VCaP (cell line): ENCODE data around the gene MLN.

Experiments used
- H3K27ac ChIP-seq: fragments of 450-650 bp; 2 replicates; pipeline ENCODE4 v1.5.1; 2017
- CTCF ChIP-seq: fragments of 450-650 bp; conservative IDR thresholded peaks from 2 replicates; pipeline ENCODE4 v1.5.1; 2017; ENCODE audit warnings: mild to moderate bottlenecking, moderate library complexity

Gene MLN

GRCh38 chr6:33758815-33759216, 45.0 kb downstream of the MLN start:
- peak overlapping the region; percentile 76 for H3K27ac ChIP-seq
- TF ChIP-seq CTCF, result no peak

DNA sequence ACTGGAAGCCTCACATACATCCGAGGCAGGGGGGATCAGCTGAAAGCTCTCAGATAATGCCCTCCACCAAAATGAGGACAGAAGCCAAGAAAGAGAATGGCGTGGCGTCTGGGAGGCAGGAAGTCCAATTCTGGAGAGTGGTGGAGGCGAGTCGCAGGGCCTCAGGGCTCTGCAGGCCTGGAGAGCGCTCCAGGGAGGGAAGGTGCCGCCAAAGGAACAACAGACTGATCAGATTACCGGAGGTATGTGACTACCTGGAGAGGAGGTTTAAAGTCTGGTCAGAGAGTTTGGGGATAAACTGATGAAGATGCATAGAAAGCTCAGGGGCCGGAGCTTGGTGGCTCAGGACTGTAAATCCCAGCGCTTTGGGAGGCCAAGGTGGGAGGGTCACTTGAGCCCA, 45.9 kb downstream of the MLN start:
- H3K27ac ChIP-seq, result peak overlapping the region; percentile 76
- TF ChIP-seq CTCF, result no peak

GRCh38 chr6:33757113-33757512, 46.7 kb downstream of the MLN start:
- no peak for TF ChIP-seq CTCF
- H3K27ac ChIP-seq, result peak overlapping the region; percentile 76; the same call in 1 of the 2 replicates

DNA sequence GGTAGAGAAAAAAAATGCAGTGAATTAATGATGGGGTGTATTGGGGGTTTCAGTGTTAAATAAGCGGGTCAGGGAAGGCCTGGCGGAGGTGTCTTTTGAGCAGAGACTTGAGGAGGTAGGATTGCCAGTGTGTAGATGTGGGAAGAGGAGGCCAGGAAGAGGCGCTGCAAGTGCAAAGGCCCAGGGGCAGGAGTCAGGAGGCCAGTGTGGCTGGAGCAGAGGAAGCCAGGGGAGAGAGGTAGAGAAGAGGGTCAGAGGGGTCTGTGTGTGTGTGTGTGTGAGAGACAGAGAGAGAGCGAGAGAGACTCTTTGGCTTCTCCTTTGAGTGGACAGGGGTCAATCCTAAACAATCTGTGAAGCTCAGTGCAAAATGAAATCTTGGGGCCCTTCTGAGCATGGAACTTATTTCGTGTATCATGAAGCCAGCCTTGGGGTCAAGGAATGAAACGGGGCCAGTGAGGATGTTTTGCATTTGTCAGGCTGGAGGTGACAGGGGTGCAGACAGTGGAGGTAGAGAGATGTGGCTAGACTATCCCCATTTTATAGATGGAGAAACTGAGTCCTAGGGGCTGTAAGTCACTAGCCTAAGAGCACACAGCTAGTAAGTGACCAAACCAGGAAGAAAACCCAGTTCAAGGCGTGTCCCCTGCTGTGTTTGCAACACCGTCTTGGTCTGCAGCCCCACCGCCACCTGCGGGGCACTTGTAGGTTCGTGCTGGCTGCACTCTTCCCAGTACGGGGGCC, 47.4 kb downstream of the MLN start:
- peak overlapping the region; percentile 76; the same call in 1 of the 2 replicates for H3K27ac ChIP-seq
- TF ChIP-seq CTCF, result no peak

DNA sequence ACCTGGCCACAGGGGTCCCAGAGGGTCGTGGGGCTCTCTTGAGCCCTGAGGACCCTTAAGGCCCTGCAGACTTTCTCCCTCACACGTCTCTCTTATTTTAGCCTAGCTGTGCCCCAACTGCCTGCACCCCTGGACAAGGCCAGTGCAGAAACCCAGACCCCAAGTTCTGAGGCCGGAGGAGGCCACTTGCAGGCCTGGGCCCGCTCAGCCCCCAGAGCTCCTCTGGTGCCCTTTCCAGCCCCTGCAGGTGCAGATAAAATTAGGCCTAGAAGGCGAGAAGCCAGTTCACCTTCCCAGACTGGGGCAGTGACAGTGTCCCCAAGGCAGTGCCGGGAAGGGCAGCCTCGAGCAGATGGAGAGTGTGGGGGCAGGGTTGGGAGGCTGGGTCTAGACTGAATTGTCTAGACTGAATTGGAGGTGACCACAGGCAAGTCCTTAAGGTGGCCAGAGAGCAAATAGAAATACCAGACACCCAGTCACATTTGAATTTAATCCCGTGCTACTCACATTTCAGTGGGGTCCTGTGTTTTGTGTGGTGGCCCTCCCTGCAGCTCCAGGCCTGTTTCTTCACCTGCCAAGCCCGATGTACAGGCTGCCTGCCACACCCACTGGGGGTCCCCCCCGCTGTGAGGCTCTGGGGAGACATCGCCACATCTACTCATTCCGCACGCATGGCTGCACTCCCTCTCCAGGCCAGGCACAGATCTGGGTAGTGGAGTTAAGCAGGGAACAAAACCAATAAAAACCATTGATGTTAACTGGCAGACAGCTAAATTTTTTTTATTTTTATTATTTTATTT, 48.5 kb downstream of the MLN start:
- TF ChIP-seq CTCF, result peak; percentile 15; the same call in 1 of the 2 replicates
- peak overlapping the region; percentile 76 for H3K27ac ChIP-seq

DNA sequence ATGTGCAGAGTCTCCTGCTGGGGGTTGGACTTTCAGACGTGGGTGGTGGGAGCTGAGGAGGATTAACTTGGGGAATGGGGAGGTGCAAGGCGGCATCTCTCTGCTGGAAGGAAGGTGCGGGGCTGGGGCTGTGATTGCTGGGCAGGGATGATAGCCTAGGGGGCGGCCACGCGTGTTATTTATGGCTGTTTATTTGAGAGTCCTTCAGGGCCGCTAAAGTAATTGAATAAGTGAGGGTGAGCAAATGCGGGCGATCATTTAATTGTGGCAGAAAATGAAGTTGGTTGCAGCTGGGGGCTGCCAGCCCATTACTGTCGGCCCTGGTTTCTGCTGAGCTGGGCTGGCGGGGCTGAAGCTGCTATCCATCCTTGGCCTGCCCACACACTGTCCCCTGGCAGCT, 49.6 kb downstream of the MLN start:
- peak overlapping the region; percentile 76; the same call in 1 of the 2 replicates for H3K27ac ChIP-seq
- no peak for TF ChIP-seq CTCF

- no peak for TF ChIP-seq CTCF
These were observed 51.2 kb downstream of the MLN start for GRCh38 chr6:33752646-33753015.

More at GRCh38 chr6:33752646-33753015, 51.2 kb downstream of the MLN start:
- peak overlapping the region; percentile 21; the same call in 1 of the 2 replicates for H3K27ac ChIP-seq
